Endothelial cell of umbilical vein (primary cell): ENCODE results near the gene ATCAY. TPM values are rescaled to one million over a fixed set of nuclear protein-coding genes. Genes with fewer than 3 reads are reported as not detected.
"Not testable (repeated sequence)": the region's sequence is repeated elsewhere in the genome, so short reads cannot be mapped to it uniquely, and the experiment has no call there.

Source experiments
- BruUV-seq: library from RNA; stranded (reverse); fragments of 400-500 nt; replicated peaks from 2 replicates; lab custom pipeline; 2021; lab: Mats Ljungman, UMichigan
- CTCF ChIA-PET: fragments of 300-600, 350-600 bp; sonication (Branson Sonifier 250); formaldehyde crosslinking; loops from one replicate; lab custom pipeline; 2021; ENCODE audit warnings: antibody characterized with exemption, inconsistent platforms; lab: Charles Lee
- POLR2A ChIA-PET: fragments of 300-600, 350-600 bp; sonication (Branson Sonifier 250); formaldehyde crosslinking; loops from one replicate; lab custom pipeline; 2021; ENCODE audit warnings: antibody characterized with exemption, inconsistent platforms; lab: Charles Lee
- DNase-seq: peaks from one replicate; pipeline ENCODE4 v3.0.0-alpha.2; 2011; ENCODE audit warnings: low read depth, low spot score
- FAIRE-seq: peaks from 2 replicates; lab custom pipeline; 2011; peaks lifted over from hg19 to GRCh38; lab: Jason Lieb, UNC
- H2AFZ ChIP-seq: 2 replicates; pipeline ENCODE4 v1.6.0; 2012; ENCODE audit warnings: low read depth, low read length, control low read depth, inconsistent platforms
- H3K27ac ChIP-seq: 2 replicates; pipeline ENCODE4 v1.5.1; 2011; ENCODE audit warnings: low read depth, mild to moderate bottlenecking, control low read depth, low read length, moderate library complexity; ENCODE audit not compliant: insufficient read depth
- H3K27me3 ChIP-seq, 2 experiments: 2 replicates each; pipeline versions ENCODE4 v1.6.0 to v1.6.1; 2011; ENCODE audit warnings: low read length in 2 of 2, mixed read lengths in 1 of 2; ENCODE audit not compliant: control insufficient read depth in 2 of 2, insufficient read depth in 2 of 2
- H3K36me3 ChIP-seq, 2 experiments: 2 replicates in 1 of 2; 3 replicates in 1 of 2; pipeline ENCODE4 v1.5.1; 2011; ENCODE audit warnings: low read length in 2 of 2, mild to moderate bottlenecking in 1 of 2, moderate library complexity in 1 of 2; ENCODE audit not compliant: control insufficient read depth in 2 of 2, insufficient read depth in 2 of 2; ENCODE audit errors: extremely low read depth in 1 of 2
- H3K4me1 ChIP-seq: 3 replicates; pipeline ENCODE4 v1.5.1; 2011; ENCODE audit warnings: mild to moderate bottlenecking, low read length; ENCODE audit not compliant: control insufficient read depth, insufficient read depth; ENCODE audit errors: extremely low read depth
- H3K4me2 ChIP-seq: 2 replicates; pipeline ENCODE4 v1.6.1; 2011; ENCODE audit warnings: low read length, control low read depth, mixed read lengths; ENCODE audit not compliant: insufficient read depth
- H3K4me3 ChIP-seq, 3 experiments: fragments of 200-600 bp in 1 of 3; sonication (generic), shearing (Covaris generic) in 1 of 3; replicated peaks in 1 of 3; 2 replicates each; pipeline ENCODE4 v1.5.1; 2011 to 2016; ENCODE audit warnings: control low read depth in 3 of 3, low read length in 3 of 3, mild to moderate bottlenecking in 2 of 3, inconsistent platforms in 1 of 3, low read depth in 1 of 3, moderate library complexity in 1 of 3; ENCODE audit not compliant: insufficient read depth in 1 of 3
- H3K79me2 ChIP-seq: 2 replicates; pipeline ENCODE4 v1.6.0; 2012; ENCODE audit warnings: low read length, inconsistent platforms; ENCODE audit not compliant: control insufficient read depth, insufficient read depth
- H3K9ac ChIP-seq: replicated peaks from 2 replicates; pipeline ENCODE3; 2011; ENCODE audit warnings: low read length, control low read depth; ENCODE audit not compliant: insufficient read depth; ENCODE audit errors: extremely low read depth
- H3K9me1 ChIP-seq: replicated peaks from 3 replicates; pipeline ENCODE4 v1.6.0; 2011; ENCODE audit warnings: mild to moderate bottlenecking, low read length; ENCODE audit not compliant: control insufficient read depth, insufficient read depth; ENCODE audit errors: extremely low read depth
- H3K9me3 ChIP-seq: replicated peaks from 2 replicates; pipeline ENCODE4 v1.5.1; 2012; ENCODE audit warnings: low read length, inconsistent platforms; ENCODE audit not compliant: control insufficient read depth, insufficient read depth
- H4K20me1 ChIP-seq: replicated peaks from 2 replicates; pipeline ENCODE3; 2011; ENCODE audit warnings: mild to moderate bottlenecking, low read length; ENCODE audit not compliant: control insufficient read depth, insufficient read depth; ENCODE audit errors: extremely low read depth
- CTCF ChIP-seq, 2 donors: IDR thresholded peaks; 1 replicate in 1 of 2; 2 replicates in 1 of 2; pipeline ENCODE4 v1.5.1; 2011; ENCODE audit warnings: low read length in 2 of 2, mild to moderate bottlenecking in 2 of 2, moderate library complexity in 2 of 2, control low read depth in 1 of 2, inconsistent platforms in 1 of 2, low read depth in 1 of 2; ENCODE audit not compliant: insufficient read depth in 1 of 2; ENCODE audit errors: extremely low read depth in 1 of 2
- EZH2 ChIP-seq: IDR thresholded peaks from 2 replicates; pipeline ENCODE4 v1.6.1; 2012; ENCODE audit warnings: borderline replicate concordance, low read depth, mild to moderate bottlenecking, moderate library complexity, low read length, inconsistent platforms; ENCODE audit not compliant: severe bottlenecking
- FOS ChIP-seq: IDR thresholded peaks from 2 replicates; pipeline ENCODE4 v1.6.1; 2011; ENCODE audit warnings: mild to moderate bottlenecking, low read length, moderate library complexity, borderline replicate concordance; ENCODE audit not compliant: insufficient read depth
- GATA2 ChIP-seq: IDR thresholded peaks from 2 replicates; pipeline ENCODE4 v1.7.0; 2011; ENCODE audit warnings: low read depth, mild to moderate bottlenecking, moderate library complexity, mixed read lengths, low read length; ENCODE audit not compliant: insufficient read length, insufficient read depth
- JUN ChIP-seq: IDR thresholded peaks from 2 replicates; pipeline ENCODE4 v1.6.1; 2011; ENCODE audit warnings: borderline replicate concordance, low read depth; ENCODE audit not compliant: insufficient read length, insufficient read depth
- MAX ChIP-seq: IDR thresholded peaks from 2 replicates; pipeline ENCODE4 v1.6.1; 2011; ENCODE audit not compliant: insufficient read depth, insufficient read length
- MYC ChIP-seq: IDR thresholded peaks from one replicate; pipeline ENCODE4 v1.6.1; 2011; ENCODE audit warnings: mild to moderate bottlenecking, low read depth, low read length
- POLR2A ChIP-seq: IDR thresholded peaks from 2 replicates; pipeline ENCODE4 v1.6.1; 2012; ENCODE audit warnings: low read depth, mild to moderate bottlenecking, control low read depth, low read length
- POLR2AphosphoS5 ChIP-seq: IDR thresholded peaks from 2 replicates; pipeline ENCODE4 v1.6.1; 2012; ENCODE audit warnings: low read depth, mild to moderate bottlenecking, control low read depth, low read length, moderate library complexity; ENCODE audit not compliant: insufficient read depth
- dilution Hi-C: fragments of 300-500 bp; cut with MboI; formaldehyde crosslinking; loops from one replicate; pipeline ENCODE4 v1.15.0; 2019; ENCODE audit warnings: low sequenced_read_pairs; ENCODE audit not compliant: extremely low pct_ligation_motif_present
- intact Hi-C: fragments of 100-400 bp; cut with micrococcal nuclease; formaldehyde crosslinking; loops from one replicate; pipeline ENCODE4 v1.10.0; 2022
- polyA plus RNA-seq, 4 experiments: library from polyadenylated mRNA; depleted of rRNA in 3 of 4; stranded (reverse) in 3 of 4; unstranded in 1 of 4; fragments of >200 nt; gene quantifications; 2 replicates each; pipeline versions ENCODE4 v1.2.1 to v1.2.3, GENCODE V29; 2011 to 2012; ENCODE audit warnings: missing spikeins in 1 of 4
- total RNA-seq: library from RNA; stranded (reverse); gene quantifications from 2 replicates; pipeline ENCODE4 v1.2.3, GENCODE V29; 2021

Gene ATCAY
- total and polyA plus RNA-seq, 2 donors (not counting 3 experiments of a cell fraction or from before 2014, with no cell fraction given) = 0.03 TPM; not detected in 1

- intact Hi-C loops = no loop called here
- Histone ChIP-seq H3K4me2 (no peak overlapping the region), H3K4me3 (no peak overlapping the region), H3K27me3 (no peaks in the 10 kb centered on the region), H3K79me2 (no peaks in the 10 kb centered on the region), H3K9ac (no peak overlapping the region), H3K9me3 (no peaks in the 10 kb centered on the region), H3K4me1 (no peaks in the 10 kb centered on the region), H4K20me1 (no peaks in the 10 kb centered on the region), H3K9me1 (no peaks in the 10 kb centered on the region), H3K27ac (no peak overlapping the region), H3K36me3 (peaks cover 2 to 17% of the 10 kb centered on the region in 2 experiments), H2AFZ (no peak overlapping the region)
- FAIRE-seq (no peak), DNase-seq (no peak)
- no peak for TF ChIP-seq GATA2
- no peak for TF ChIP-seq JUN
- no peak for TF ChIP-seq EZH2
- TF ChIP-seq POLR2A = no peak
- TF ChIP-seq CTCF (IDR thresholded peaks at IDR 0.05; ENCODE audit: extremely low read depth in 1 of 2, insufficient read depth in 1 of 2, low read depth in 1 of 2, low read length in 2 of 2) = no peak
- no peak for TF ChIP-seq FOS
- TF ChIP-seq MYC = no peak
- TF ChIP-seq MAX = no peak
- no peak for TF ChIP-seq POLR2AphosphoS5
- CTCF ChIA-PET = no interaction called here
- no TSS peak for BruUV-seq
- dilution Hi-C loops = no loop called here
- POLR2A ChIA-PET = no interaction called here
Observed at GRCh38 chr19:3954107-3954506, 73.6 kb downstream of the ATCAY start.

- H3K27me3 ChIP-seq, dilution Hi-C loops, intact Hi-C loops, H3K4me3 ChIP-seq, BruUV-seq, H3K4me2 ChIP-seq, H3K79me2 ChIP-seq, DNase-seq, H3K9me3 ChIP-seq, H3K27ac ChIP-seq, H2AFZ ChIP-seq, H4K20me1 ChIP-seq, H3K9ac ChIP-seq, FAIRE-seq, H3K4me1 ChIP-seq, POLR2A ChIA-PET, H3K9me1 ChIP-seq: not testable (repeated sequence)
- peaks cover 2 to 28% of the 10 kb centered on the region in 2 experiments for H3K36me3 ChIP-seq
- CTCF ChIA-PET = interaction anchor here (0.9 to 1.8 kb wide), 2 partner anchors 14 to 134 kb away, joined by 3 to 4 read pairs; no protein-coding TSS in a partner anchor
Observed at GRCh38 chr19:3955276-3955675, 74.8 kb downstream of the ATCAY start.
